ENCODE results near the gene BCL2L11.

BCL2L11 gene

DNA sequence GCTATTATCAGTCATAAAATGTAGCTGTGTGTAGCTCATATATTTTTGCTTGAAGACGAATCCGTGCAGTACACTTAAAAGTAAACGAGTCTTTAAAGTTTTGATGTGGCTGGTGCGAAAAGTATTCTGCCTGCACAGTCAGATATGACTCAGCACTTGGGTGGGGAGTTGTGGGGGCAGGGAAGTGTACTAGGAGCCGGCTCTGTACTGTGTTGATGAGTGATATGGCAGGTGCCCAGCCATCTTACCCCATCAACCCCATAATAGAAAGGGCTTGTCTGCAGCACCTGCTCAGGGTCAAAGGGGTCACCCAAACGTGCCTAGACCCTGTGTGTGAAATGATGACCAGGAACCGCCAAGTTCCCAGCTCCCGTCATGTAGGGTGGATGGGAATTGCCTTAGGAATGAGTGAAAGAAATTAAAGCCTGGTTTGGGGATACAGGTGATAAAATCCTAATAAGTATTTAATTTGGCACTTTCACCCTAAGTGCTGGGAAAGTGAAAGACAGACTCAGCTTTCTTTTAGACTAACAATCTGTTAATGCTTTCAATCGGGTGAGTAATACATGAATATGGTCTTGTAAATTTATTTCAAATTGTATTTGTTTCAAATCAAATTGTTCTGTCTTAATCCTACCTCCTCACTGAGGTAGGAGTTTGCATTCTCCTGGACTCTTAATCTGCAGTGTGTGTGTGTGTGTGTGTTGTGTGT lies 48.0 kb downstream of the BCL2L11 start:
- peak; percentile 84 for DNase-seq (ENCODE audit: low spot score)

DNA sequence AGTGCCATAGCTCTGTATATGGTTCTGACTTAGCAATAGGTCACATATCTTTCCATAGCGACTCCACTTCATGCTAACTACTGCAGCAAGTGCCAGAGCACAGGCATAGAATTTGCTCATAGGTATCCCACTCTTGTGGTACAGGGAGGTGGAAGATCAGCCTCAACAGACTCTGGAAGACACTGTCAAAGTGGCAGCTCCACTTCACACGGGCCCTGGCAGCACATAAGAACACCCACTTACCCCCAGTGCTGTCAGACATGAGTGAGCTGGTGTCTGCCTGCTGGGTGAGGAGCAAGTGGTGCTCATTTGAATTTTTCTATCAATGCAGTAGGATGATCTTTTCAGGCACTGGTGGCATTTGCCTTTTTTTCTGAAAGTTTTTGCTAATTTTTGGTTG lies 48.6 kb downstream of the BCL2L11 start:
- DNase-seq (ENCODE audit: low spot score): no peak

- DNase-seq (ENCODE audit: low spot score): no peak
Observed at GRCh38 chr2:111169924-111170323, 49.2 kb downstream of the BCL2L11 start.

DNA sequence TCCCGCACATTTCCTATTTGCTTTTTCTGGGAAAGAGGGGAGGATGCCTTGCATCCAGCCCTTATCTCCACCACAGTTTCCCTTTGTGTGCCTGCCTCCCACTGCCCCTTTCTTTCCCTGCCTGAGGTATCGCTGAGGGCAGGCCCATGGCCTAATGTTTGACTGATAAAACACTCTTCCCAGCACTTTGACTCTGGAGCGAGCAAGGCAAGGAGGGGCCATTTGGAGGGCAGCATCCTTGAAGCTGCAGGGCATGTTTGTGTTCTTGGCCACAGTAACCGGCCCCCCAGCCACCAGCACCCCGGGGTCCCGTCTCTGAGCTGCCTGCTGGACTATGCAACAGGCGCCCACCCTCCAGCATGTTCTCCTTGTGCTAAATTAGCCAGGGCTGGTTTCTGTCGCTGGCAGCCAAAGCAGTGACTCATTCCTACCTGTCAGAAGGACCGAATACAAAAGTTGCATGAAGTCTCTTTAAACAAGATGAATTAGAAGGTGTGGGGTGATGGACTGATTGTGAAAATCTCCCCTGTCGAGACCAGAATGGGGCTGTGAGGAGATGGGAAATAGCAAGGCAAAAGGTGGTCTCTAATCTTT lies 50.7 kb downstream of the BCL2L11 start:
- DNase-seq (ENCODE audit: low spot score): no peak

- DNase-seq (ENCODE audit: low spot score): no peak
Observed at GRCh38 chr2:111172666-111173065, 52.0 kb downstream of the BCL2L11 start.

- no peak for DNase-seq (ENCODE audit: low spot score)
Observed at GRCh38 chr2:111173338-111173737, 52.6 kb downstream of the BCL2L11 start.

DNA sequence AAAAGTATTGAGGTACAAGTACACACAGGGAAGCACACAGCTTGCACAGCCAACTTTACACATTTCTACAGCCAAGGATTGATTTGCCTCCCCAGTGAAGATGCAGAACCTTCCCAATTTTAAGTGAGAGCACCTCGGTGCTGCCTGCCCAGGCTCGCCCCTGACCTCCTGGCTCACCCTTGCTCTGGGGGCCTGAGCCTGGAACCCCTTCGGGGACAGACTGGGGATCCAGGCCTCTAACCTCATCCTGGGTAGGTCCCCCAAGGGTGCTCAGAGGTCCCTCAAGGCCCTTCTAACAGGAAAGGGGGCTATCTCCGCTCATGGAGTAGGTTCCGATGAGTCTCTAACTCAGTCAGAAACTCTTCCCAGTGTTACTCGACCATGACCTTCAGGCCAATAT lies 53.1 kb downstream of the BCL2L11 start:
- no peak for DNase-seq (ENCODE audit: low spot score)

DNA sequence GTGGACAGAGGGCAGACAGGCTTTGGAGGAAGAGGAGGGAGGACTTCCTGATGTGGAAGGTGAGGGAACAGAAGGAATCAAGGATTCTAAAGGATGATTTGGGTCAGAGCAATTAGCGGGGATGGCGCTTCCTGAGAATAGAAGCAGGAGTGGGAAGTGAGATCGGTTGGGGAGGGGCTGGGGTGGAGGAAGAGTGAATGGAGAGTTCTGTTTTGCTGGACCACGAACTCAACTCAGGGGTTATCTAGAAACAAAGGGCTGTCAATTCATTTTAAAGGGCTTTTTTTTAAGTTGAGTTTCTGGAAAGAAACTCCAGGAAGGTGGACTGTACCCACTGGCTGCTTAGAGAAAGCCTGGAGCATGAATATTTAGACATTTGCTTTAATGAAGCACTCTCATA lies 54.9 kb downstream of the BCL2L11 start:
- DNase-seq (ENCODE audit: low spot score): no peak

DNA sequence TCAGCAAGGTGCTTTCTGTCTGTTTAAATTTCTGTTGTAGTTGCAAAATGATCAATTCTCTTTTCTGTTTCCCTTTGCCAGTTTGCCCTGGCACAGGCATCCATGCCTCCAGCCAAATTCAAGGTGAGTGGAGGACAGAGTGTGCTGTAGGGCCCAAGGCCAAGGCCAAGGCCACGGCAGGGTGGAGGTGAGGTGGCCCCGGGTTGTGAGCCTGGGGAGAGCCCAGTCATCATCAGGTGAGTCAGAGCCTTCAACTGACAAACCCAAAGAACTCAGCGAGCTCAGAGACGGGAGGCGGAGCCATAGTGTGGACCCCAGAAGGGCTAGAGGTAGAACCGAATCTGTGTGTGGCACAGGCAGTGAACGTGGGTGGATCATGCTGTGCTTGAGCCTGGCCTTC lies 55.7 kb downstream of the BCL2L11 start:
- DNase-seq (ENCODE audit: low spot score): no peak

- no peak for DNase-seq (ENCODE audit: low spot score)
Observed at GRCh38 chr2:111176867-111177266, 56.2 kb downstream of the BCL2L11 start.

DNA sequence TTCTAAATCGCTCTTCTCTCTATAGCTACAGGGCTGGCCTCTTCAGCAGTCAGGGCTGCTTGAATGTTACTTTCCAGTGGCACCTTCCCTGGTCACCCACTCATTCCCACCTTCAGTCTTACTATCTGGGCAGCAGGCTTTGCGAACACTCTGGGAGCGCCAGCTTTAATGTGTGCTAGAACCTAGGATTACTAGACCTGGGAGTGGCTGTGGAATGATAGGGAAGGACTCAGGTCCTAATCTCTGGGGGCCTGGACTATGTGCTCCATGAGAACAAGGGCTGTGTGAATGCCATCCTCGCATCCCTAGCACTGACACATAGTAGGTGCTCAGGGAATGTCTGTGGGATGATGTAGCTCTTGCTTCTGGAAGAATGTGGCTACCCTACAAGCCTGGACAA lies 57.6 kb downstream of the BCL2L11 start:
- DNase-seq (ENCODE audit: low spot score): no peak

DNA sequence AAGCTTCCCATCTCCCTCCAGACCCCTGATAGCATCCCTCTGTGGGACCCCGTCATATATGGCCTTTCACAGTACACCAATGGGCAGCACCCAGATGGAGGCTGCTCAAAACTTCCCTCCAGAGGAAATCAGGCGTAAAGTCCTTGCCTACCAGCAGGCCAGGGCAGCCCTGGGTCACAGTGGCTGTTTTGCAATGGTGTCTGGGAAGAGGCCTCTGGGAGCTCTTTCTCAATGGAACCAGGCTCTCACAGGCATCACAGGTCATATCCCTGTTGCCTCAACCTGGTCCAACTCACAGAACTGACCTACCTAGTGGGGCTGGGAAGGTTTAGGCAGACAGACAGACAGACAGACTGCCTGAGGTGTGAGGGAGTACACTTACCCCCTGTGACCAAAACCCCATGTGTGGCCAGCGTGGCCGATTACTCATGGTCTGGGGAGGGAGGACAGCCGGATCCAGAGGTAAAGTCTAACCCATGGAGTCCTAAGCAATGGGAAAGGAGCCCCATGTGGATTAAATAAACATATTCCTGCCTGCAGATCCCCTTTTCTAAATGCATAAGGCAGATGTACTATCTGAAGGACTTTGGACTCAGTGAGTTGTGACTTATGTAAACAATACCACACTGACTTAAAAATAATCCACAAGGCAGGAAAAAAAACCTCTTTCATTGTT lies 58.2 kb downstream of the BCL2L11 start:
- peak; percentile 27 for DNase-seq (ENCODE audit: low spot score)

DNA sequence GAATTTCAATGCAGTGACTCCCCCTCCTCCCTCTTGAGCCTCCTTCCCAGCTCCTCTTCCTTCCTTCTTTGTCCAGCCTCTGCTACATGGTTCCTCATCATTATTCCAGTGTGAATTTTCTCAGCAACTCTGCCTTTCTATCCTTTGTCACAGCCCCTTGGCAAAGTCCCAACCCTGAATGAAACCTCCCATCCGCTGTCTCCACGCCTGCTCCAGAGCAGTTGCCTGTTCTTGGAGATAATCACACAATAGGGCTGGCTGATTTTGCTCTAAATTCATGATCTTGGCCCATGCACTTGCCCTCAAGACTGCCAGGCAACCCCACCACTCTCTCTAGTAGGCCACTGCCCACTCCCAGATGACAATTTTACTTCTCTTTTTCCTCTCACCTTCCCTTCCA lies 61.4 kb downstream of the BCL2L11 start:
- DNase-seq (ENCODE audit: low spot score): no peak

GRCh38 chr2:111182740-111183139 lies 62.0 kb downstream of the BCL2L11 start:
- DNase-seq (ENCODE audit: low spot score): no peak

GRCh38 chr2:111184725-111185310 lies 64.1 kb downstream of the BCL2L11 start:
- DNase-seq (ENCODE audit: low spot score): no peak

DNA sequence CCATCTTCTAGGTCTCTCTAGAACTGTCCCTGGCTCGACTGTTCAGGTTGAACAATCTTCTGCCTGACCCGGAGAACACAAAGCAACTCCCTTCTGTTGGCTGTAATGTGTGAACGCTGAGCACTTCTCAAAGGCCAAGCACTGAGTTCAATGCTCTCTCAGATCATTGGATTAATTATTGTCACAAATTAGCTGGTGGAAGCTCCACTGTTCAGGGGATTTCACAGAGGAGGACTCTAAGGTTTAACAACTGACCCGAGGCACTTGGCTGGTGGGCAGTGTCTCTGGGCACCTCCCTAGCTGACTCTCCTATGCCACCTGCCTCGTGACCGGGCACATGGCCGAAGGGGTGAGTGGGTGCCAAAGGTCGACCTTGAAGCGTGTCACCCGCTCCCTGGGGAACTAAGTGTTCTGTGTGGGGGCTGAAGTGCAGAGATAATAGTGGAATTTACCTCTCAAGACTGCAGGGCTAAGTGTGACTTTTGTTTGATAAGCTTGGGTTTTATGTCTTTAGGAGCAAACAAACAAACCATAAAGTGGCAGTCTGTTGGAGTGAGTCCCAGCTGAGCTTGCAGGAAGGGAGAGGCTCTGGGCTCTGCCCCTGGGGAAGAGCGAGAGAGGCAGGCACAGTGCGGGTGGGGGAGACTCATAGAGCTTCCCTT lies 64.8 kb downstream of the BCL2L11 start:
- DNase-seq (ENCODE audit: low spot score): no peak

DNA sequence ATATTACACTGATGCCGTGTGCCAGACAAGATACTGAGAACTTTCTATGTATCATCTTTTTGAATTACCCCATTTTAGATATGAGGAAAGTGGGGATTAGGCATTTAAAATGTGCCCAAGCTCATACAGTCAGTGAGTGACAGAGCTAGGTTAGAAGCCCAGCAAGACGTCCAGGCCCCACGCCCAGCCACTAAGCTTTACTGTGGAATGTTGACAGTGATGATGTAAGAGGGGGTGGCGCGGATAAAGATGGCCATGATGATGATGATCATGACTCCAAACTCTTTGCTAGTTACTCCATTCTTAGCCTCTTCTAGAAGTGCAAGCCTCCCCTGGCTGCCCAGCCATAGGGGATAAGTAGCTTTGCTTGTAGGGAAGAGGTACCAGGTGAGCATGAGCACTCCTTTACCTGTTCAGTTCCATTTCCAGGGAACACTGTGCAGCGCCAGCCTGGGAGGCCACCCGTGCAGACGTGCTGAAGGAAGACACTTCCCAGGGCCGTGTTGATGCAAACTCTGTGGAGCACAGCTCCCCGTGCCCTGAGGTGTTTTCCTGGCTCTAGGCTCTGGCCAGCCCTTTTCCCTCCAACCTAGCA lies 65.5 kb downstream of the BCL2L11 start:
- no peak for DNase-seq (ENCODE audit: low spot score)

GRCh38 chr2:111186933-111187332 lies 66.2 kb downstream of the BCL2L11 start:
- DNase-seq (ENCODE audit: low spot score): no peak

DNA sequence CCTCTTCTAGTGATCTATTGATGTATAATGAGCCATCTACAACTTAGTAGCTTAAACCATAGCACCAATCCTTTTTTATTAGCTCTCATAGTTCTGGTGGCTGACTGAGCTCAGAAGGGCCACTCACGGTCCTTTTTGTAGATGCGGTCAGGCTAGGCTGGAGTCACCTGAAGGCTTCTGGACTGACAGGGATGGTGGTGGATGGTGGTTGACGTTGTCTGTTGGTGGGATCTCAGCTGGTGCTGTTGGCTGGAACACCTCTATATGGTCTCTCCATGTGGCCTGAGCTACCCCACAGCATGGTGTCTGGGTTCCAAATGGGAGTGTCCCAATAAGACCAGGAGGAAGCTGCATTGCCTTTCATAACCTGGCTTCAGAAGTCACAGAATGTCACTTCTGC lies 68.0 kb downstream of the BCL2L11 start:
- DNase-seq (ENCODE audit: low spot score): no peak

- DNase-seq (ENCODE audit: low spot score): no peak
Observed at GRCh38 chr2:111189106-111189505, 68.4 kb downstream of the BCL2L11 start.

- DNase-seq (ENCODE audit: low spot score): no peak
Observed at GRCh38 chr2:111190816-111191540, 70.3 kb downstream of the BCL2L11 start.

DNA sequence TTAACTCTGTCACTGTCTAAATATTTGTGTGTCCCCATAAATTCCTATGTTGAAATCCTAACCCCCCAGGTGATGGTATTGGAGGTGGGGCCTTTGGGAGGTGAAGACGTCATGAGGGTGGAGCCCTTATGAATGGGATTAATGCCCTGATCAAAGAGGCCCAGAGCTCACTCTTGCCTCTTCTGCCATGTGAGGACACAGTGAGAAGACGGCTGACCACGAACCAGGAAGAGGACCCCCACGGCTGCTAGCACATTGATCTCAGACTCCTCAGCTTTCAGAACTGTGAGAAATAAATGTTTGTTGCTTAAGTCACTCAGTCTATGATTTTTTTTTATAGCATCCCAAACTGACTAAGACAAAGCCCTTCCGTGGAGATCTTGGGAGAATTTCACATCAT lies 71.2 kb downstream of the BCL2L11 start:
- no peak for DNase-seq (ENCODE audit: low spot score)

Measured in AG08395 (cell line).